GM12872 (cell line): ENCODE measurements around the gene TMEM181.

Experiments used
- CTCF ChIP-seq: IDR thresholded peaks from 3 replicates; pipeline ENCODE4 v1.5.1; 2011; ENCODE audit warnings: low read depth, mild to moderate bottlenecking, low read length, moderate library complexity; ENCODE audit not compliant: insufficient read depth

The TMEM181 gene

GRCh38 chr6:158636778-158637177, 76.9 kb downstream of the TMEM181 start:
- no peak for TF ChIP-seq CTCF

- TF ChIP-seq CTCF = no peak
These were observed 78.5 kb downstream of the TMEM181 start for GRCh38 chr6:158638324-158638854.

- no peak for TF ChIP-seq CTCF
These were observed 79.2 kb downstream of the TMEM181 start for GRCh38 chr6:158639056-158639455.

- no peak for TF ChIP-seq CTCF
These were observed 80.6 kb downstream of the TMEM181 start for GRCh38 chr6:158640519-158640918.

- no peak for TF ChIP-seq CTCF
These were observed 82.3 kb downstream of the TMEM181 start for GRCh38 chr6:158642097-158642601.

- TF ChIP-seq CTCF = no peak
These were observed 83.9 kb downstream of the TMEM181 start for GRCh38 chr6:158643836-158644230.

GRCh38 chr6:158644231-158645063, 84.6 kb downstream of the TMEM181 start, which contains the start of gene DYNLT1:
Gene DYNLT1, minus strand, starts transcription at chr6:158644743. Its CDS starts 35 bp downstream, at chr6:158644708.
- TF ChIP-seq CTCF = no peak
